HG03460 (cell line): ENCODE measurements around the gene CEP170.
"Not testable (repeated sequence)": the region's sequence is repeated elsewhere in the genome, so short reads cannot be mapped to it uniquely, and the experiment has no call there.

ENCODE experiments used
- ATAC-seq: cut with Tn5 transposase; IDR thresholded peaks from one replicate; pipeline ENCODE4 v1.9.1; 2021; ENCODE audit not compliant: unreplicated experiment

CEP170 gene

DNA sequence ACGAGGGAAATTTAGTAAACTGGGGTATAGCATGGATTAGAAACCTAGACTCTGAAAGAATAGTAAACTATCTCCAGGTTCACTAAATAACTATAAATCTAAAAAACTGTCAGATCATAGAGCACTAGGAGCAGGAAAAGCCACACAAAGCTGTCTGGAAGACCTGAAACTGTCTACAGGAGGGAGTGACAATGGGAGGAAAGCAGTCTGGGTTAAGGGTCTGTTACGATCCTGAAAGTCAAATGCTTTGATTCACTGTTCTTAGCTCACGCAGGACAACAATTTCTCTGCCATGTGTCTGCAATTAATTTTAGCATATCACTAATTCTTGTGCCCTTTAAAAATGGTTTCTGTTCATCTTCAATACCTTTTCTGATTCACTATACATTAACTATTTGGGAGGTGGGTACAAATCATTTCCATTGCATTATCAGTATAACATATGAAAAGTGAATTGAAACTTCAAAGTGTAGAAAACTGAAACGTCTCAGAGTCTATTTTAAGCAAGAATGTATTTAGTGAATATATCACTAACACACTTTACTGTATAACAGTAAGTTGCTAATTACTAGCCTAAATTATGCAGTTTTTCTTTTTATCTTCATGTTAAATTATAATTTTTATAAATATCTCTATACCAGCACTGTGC is 18.4 kb downstream of the CEP170 start:
- peak; percentile 80 for ATAC-seq

DNA sequence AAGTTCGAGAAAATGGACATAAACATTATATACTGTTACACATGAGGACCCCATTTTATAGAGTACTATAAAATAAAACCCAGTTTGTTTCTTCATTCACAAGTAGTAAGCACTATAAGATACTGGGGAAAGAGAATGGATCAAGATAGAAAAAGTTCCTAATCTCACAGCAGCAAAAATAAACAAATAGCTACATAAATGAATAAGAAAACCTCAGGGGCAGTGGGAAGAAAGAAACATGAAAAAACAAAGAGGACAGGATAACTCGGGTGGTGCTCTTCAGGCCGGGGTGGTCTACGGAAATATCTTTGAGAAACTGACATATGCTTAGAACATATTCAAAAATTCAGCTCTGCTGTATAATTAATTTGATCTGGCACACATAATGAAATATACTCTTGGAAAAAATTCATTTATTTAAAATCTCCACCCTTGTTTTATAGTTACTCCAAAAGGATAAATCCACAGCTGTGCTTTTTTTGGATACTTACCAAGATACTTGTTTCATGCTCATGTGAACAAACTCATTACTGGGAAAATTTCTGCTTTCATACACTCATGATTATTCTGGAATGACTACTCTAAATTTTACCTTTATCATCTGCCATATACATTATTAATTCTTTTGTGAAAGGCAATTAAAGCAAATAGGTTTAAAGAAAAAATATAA is 20.0 kb downstream of the CEP170 start:
- no peak for ATAC-seq

DNA sequence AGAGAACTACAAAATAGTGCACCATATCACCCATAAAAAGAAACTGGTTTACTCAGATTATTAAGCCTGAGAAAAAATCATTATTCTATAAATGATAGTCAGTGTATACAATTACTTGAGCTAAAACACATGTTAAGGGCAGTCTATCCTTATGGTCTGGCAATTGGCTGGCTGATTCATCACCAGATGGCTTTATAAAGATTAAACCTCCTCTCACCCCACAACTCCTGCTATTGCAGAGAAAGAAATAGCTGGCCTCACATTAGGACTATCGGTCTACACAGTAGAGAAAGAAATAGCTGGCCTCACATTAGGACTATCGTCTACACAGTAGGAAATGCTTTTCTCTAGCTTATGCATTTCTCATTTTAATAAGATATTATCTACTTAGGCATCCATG is 21.2 kb downstream of the CEP170 start:
- ATAC-seq: no peak

- no peak for ATAC-seq
These were observed 24.2 kb downstream of the CEP170 start for GRCh38 chr1:243230914-243231313.

DNA sequence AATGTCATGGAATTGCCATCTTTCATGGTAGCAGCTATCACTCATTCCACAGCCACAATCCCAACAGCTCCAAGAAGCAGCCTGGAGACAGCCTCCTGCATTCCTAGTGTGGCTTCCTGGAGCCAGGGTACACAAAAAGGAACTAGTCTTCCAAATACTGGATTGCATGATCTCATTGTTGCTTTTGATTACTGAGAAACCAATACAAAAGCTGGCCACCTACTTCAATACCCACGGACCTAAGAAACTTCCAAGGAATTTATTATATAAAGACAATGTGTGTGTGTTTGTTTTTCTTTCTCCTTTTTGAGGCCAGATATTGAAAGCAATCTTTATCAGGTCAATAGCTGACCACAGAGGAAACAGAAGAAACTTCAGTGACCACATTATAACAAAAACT is 25.6 kb downstream of the CEP170 start:
- ATAC-seq: no peak

- ATAC-seq: no peak
These were observed 27.5 kb downstream of the CEP170 start for GRCh38 chr1:243227622-243228021.

GRCh38 chr1:243218059-243218458 is 37.0 kb downstream of the CEP170 start:
- no peak for ATAC-seq

GRCh38 chr1:243217349-243217748 is 37.7 kb downstream of the CEP170 start:
- ATAC-seq: no peak

DNA sequence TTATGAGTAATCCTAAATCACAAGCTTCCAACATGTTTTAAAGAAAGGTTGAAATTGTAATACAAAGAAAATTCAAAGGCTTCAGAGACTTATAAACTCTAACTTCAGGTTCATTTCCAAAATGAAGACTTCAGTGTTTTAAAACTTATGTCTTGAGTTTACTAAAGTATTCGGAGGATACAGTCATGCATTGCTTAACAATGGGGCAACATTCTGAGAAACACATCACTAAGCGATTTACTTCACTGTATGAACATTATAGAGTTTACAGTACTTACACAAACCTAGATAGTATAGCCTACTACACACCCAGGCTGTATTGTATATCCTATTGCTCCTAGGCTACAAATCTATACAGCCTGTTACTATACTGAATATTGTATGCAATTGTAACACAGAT is 38.3 kb downstream of the CEP170 start:
- no peak for ATAC-seq

- ATAC-seq: not testable (repeated sequence)
These were observed 39.7 kb downstream of the CEP170 start for GRCh38 chr1:243215276-243215875.

- ATAC-seq: no peak
These were observed 41.9 kb downstream of the CEP170 start for GRCh38 chr1:243213045-243213787.

GRCh38 chr1:243211984-243212383 is 43.1 kb downstream of the CEP170 start:
- not testable (repeated sequence) for ATAC-seq

GRCh38 chr1:243205026-243205501 is 50.0 kb downstream of the CEP170 start:
- ATAC-seq: not testable (repeated sequence)

- not testable (repeated sequence) for ATAC-seq
These were observed 50.7 kb downstream of the CEP170 start for GRCh38 chr1:243204336-243204735.

- not testable (repeated sequence) for ATAC-seq
These were observed 51.9 kb downstream of the CEP170 start for GRCh38 chr1:243203196-243203595.

DNA sequence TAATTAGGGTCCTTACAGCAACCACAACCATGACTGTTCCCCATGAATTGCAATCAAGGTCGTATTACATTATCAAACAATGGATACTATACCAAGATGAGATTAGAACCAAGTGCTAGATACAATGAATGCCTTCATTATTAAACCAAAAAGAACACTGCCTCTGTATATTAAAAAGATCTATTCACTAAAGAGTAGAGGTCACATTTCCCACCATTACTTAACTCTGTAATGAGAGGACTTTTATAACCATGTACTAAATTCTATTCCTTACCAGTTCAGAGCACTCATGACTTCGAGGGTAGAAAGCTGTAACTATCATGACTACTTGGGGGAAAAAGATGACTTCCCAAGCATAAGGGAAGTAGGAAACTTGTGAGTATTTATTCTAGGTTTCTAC is 53.8 kb downstream of the CEP170 start:
- not testable (repeated sequence) for ATAC-seq

DNA sequence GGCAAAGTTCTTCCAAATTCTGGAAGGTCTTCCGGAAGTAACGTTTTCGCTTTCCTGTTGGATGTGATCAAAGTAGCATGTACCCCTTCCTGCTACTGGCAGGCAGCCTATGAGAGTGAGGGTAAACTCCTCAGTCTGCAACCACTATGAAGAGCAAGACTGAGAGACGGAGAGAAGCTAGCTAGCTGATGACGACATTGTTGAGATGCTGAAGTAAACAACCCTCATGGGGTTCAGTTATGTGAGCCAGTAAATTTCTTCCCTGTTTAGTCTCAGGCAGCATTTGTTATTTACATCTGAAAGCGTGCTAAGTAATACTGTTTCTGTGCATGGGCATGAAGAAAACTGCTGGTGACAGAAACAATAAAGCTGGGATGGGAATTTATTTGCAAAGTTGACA is 57.6 kb downstream of the CEP170 start:
- ATAC-seq: not testable (repeated sequence)

GRCh38 chr1:243193330-243193729 is 61.8 kb downstream of the CEP170 start:
- ATAC-seq: not testable (repeated sequence)

- ATAC-seq: not testable (repeated sequence)
These were observed 68.7 kb downstream of the CEP170 start for GRCh38 chr1:243186201-243186995.

DNA sequence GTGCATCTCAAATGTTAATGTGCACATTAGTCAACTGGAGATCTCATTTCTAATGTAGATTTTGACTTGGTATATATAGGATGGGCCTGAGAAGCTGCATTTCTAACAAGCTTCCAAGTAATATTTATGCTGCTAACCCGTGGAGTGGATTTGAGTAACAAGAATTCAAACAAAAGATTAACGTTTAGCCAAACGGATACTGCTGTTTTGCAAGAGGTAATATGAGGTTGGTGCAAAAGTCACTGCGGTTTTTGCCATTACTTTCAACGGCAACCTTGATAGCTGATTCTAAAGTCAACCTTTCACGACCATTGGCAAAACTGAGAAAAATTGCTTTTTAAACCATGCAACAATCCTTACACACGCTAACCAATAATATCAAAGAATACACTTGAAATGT is 70.3 kb downstream of the CEP170 start:
- not testable (repeated sequence) for ATAC-seq

DNA sequence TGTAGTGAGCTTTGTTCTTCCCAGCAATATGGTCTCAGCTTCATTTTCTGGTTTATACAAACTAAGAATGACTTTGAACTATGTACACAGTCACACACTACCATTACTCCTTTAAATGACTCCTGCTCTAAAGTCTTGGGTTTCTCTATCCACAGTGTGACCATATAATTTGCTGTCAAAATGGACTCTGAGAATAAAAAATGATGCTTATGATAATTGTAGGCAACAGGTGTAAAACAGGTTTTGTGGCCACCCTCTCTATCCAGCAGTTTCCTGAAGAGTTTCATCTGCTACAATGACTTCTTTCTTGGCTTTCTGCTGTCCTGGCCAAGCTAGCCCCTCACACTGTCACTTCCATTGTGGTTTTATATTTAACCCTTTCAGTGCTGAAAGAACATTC is 71.4 kb downstream of the CEP170 start:
- ATAC-seq: not testable (repeated sequence)
